Nephron (organoid): ENCODE data around the gene GCNT1.

Source experiments
- H3K27ac Mint-ChIP-seq, 3 experiments: 2 replicates each; pipeline ENCODE4 v1.8.0; 2020; ENCODE audit warnings: mixed read lengths in 3 of 3, mild to moderate bottlenecking in 2 of 3, moderate library complexity in 1 of 3
- H3K27me3 Mint-ChIP-seq: 2 replicates; pipeline ENCODE4 v1.8.0; 2021; ENCODE audit warnings: low read depth, mild to moderate bottlenecking, moderate library complexity, mixed read lengths
- H3K36me3 Mint-ChIP-seq: 2 replicates; pipeline ENCODE4 v1.8.0; 2020; ENCODE audit warnings: low read depth, mixed read lengths
- H3K4me1 Mint-ChIP-seq: 2 replicates; pipeline ENCODE4 v1.8.0; 2020; ENCODE audit warnings: mixed read lengths
- H3K4me3 Mint-ChIP-seq, 3 experiments: 2 replicates each; pipeline ENCODE4 v1.8.0; 2020; ENCODE audit warnings: mild to moderate bottlenecking in 3 of 3, mixed read lengths in 3 of 3, moderate library complexity in 2 of 3
- H3K9me3 Mint-ChIP-seq: 2 replicates; pipeline ENCODE4 v1.8.0; 2020; ENCODE audit warnings: mixed read lengths
- CTCF ChIP-seq, 3 experiments: fragments of 200-600 bp; sonication (generic); IDR thresholded peaks; one replicate each; pipeline ENCODE4 v1.5.0; 2021; ENCODE audit warnings: antibody characterized with exemption in 3 of 3; ENCODE audit not compliant: unreplicated experiment in 3 of 3

GCNT1 gene

GRCh38 chr9:76525196-76525595 is 66.2 kb downstream of the GCNT1 start:
- peaks cover 3% of the 10 kb centered on the region for H3K27me3 Mint-ChIP-seq
- H3K9me3 Mint-ChIP-seq = no peaks in the 10 kb centered on the region
- no peak for TF ChIP-seq CTCF (IDR thresholded peaks at IDR 0.05; ENCODE audit: unreplicated experiment in 3 of 3)
- H3K4me1 Mint-ChIP-seq = no peaks in the 10 kb centered on the region
- H3K36me3 Mint-ChIP-seq = no peaks in the 10 kb centered on the region
- H3K27ac Mint-ChIP-seq = no peak overlapping the region
- H3K4me3 Mint-ChIP-seq = no peak overlapping the region

DNA sequence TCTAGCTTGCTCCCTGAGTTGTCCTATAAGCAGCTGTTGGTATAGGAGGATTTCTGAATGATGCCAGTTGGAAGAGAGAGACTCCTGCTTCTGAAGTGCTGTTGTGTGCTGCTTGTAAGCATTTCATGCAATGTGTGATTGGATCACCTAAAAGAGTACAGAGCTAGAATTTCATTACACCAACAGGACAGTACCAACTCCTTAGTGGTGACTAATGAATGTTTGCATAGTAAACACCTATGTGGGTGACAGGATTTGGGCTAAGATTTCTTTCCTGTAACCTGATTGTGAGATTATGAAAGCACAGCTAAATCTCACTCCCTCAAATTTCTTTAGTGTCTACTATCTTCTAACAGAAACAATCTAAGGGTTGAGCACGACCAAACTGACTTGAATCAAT is 67.0 kb downstream of the GCNT1 start:
- no peak for TF ChIP-seq CTCF (IDR thresholded peaks at IDR 0.05; ENCODE audit: unreplicated experiment in 3 of 3)
- H3K9me3 Mint-ChIP-seq = no peaks in the 10 kb centered on the region
- H3K4me1 Mint-ChIP-seq = no peaks in the 10 kb centered on the region
- H3K36me3 Mint-ChIP-seq = no peaks in the 10 kb centered on the region
- H3K4me3 Mint-ChIP-seq = no peak overlapping the region
- peaks cover 3% of the 10 kb centered on the region for H3K27me3 Mint-ChIP-seq
- no peak overlapping the region for H3K27ac Mint-ChIP-seq

DNA sequence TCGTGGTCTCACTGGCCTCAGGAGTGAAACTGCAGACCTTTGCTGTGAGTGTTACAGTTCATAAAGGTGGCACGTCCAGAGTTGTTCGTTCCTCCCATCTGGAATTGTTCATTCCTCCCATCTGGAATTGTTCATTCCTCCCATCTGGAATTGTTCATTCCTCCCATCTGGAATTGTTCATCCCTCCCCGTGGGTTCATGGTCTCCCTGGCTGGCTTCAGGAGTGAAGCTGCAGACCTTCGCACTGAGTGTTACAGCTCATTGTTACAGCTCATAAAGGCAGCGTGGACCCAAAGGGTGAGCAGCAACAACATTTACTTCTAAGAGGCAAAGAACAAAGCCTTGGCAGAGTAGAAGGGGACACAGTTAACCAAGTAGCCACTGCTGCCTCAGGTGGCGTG is 69.1 kb downstream of the GCNT1 start:
- H3K27me3 Mint-ChIP-seq = peaks cover 3% of the 10 kb centered on the region
- no peak for TF ChIP-seq CTCF (IDR thresholded peaks at IDR 0.05; ENCODE audit: unreplicated experiment in 3 of 3)
- H3K36me3 Mint-ChIP-seq = no peaks in the 10 kb centered on the region
- no peak overlapping the region for H3K4me3 Mint-ChIP-seq
- H3K4me1 Mint-ChIP-seq = no peaks in the 10 kb centered on the region
- no peaks in the 10 kb centered on the region for H3K9me3 Mint-ChIP-seq
- H3K27ac Mint-ChIP-seq = no peak overlapping the region

- Mint-ChIP-seq H3K36me3 (no peaks in the 10 kb centered on the region), H3K9me3 (no peaks in the 10 kb centered on the region), H3K4me3 (no peak overlapping the region), H3K4me1 (peaks cover 5% of the 10 kb centered on the region), H3K27ac (no peak overlapping the region), H3K27me3 (peaks cover 3% of the 10 kb centered on the region)
- no peak for TF ChIP-seq CTCF (IDR thresholded peaks at IDR 0.05; ENCODE audit: unreplicated experiment in 3 of 3)
These were observed 69.7 kb downstream of the GCNT1 start for GRCh38 chr9:76528642-76529190.

GRCh38 chr9:76529653-76530052 is 70.7 kb downstream of the GCNT1 start:
- no peak for TF ChIP-seq CTCF (IDR thresholded peaks at IDR 0.05; ENCODE audit: unreplicated experiment in 3 of 3)
- peaks cover 5% of the 10 kb centered on the region for H3K4me1 Mint-ChIP-seq
- H3K27ac Mint-ChIP-seq = no peak overlapping the region
- no peaks in the 10 kb centered on the region for H3K9me3 Mint-ChIP-seq
- H3K27me3 Mint-ChIP-seq = peaks cover 3% of the 10 kb centered on the region
- H3K36me3 Mint-ChIP-seq = no peaks in the 10 kb centered on the region
- H3K4me3 Mint-ChIP-seq = no peak overlapping the region

- H3K9me3 Mint-ChIP-seq = no peaks in the 10 kb centered on the region
- H3K4me1 Mint-ChIP-seq = peaks cover 5% of the 10 kb centered on the region
- H3K4me3 Mint-ChIP-seq = no peak overlapping the region
- H3K27ac Mint-ChIP-seq = no peak overlapping the region
- H3K36me3 Mint-ChIP-seq = no peaks in the 10 kb centered on the region
- TF ChIP-seq CTCF (IDR thresholded peaks at IDR 0.05; ENCODE audit: unreplicated experiment in 3 of 3) = no peak
- H3K27me3 Mint-ChIP-seq = peaks cover 3% of the 10 kb centered on the region
These were observed 71.6 kb downstream of the GCNT1 start for GRCh38 chr9:76530458-76531110.
